Measurements from ENCODE around the gene ATRN. TPM values are rescaled to one million over a fixed set of nuclear protein-coding genes. Genes with fewer than 3 reads are reported as not detected.

ATRN gene
- total and polyA plus RNA-seq, 2 of the 8 experiments (the other 6 are each of a cell fraction or from before 2014, with no cell fraction given) = 12.0 to 17.4 TPM

GRCh38 chr20:3640259-3640658 lies 169.4 kb downstream of the ATRN start:
- FAIRE-seq (no peak), DNase-seq (ENCODE audit: low read depth in 1 of 2, low spot score in 2 of 2) (no peak)
- H3K18ac ChIP-seq (ENCODE audit: extremely low read depth, low read length) = no peak overlapping the region
- WGBS, 2 experiments (ENCODE audit: extremely low coverage in 1 of 2, insufficient coverage in 1 of 2, insufficient read length in 1 of 2, insufficient replicate concordance in 2 of 2, low coverage in 1 of 2, low lambda C conversion rate in 2 of 2, missing lambda C conversion rate in 1 of 2) = 72% methylated on average over 3 of the region's 3 CpGs; no CpG with 5 or more reads in 1 of the 2 experiments
- H3K23me2 ChIP-seq (ENCODE audit: low read depth, low read length) = no peaks in the 10 kb centered on the region
- no peak overlapping the region for H3K4me3 ChIP-seq (ENCODE audit: extremely low read depth in 1 of 4, insufficient read depth in 2 of 4, low read depth in 3 of 4, low read length in 4 of 4)
- POLR2A ChIA-PET (ENCODE audit: partially characterized antibody) = no interaction called here
- H3K4me2 ChIP-seq (ENCODE audit: insufficient read depth in 1 of 2, low read depth in 2 of 2, low read length in 2 of 2) = no peak overlapping the region
- no peak overlapping the region for H4K5ac ChIP-seq (ENCODE audit: insufficient read length, low read depth, low read length)
- no peak overlapping the region for H2BK5ac ChIP-seq (ENCODE audit: low read depth, low read length)
- H3K4ac ChIP-seq (replicated peaks; ENCODE audit: insufficient read length, low read depth, low read length) = no peak overlapping the region
- CTCF ChIA-PET (ENCODE audit: partially characterized antibody) = interaction anchor here (0.7 to 2.0 kb wide), 2 partner anchors 76 to 422 kb away, joined by 3 to 6 read pairs; no protein-coding TSS in a partner anchor
- no peaks in the 10 kb centered on the region; a peak in 1 of 7 replicates for H3K27me3 ChIP-seq (replicated peaks in 1 of 4; ENCODE audit: control insufficient read depth in 3 of 4, extremely low read depth in 1 of 4, insufficient read depth in 3 of 4, low read length in 3 of 4)
- no peaks in the 10 kb centered on the region for H3K36me3 ChIP-seq (ENCODE audit: control insufficient read depth in 2 of 4, insufficient read depth in 4 of 4, low read length in 3 of 4)
- H3K79me2 ChIP-seq (ENCODE audit: control insufficient read depth in 1 of 2, insufficient read depth in 2 of 2, low read length in 2 of 2) = no peaks in the 10 kb centered on the region
- no peak overlapping the region for H2BK15ac ChIP-seq (ENCODE audit: low read length)
- H3K27ac ChIP-seq (ENCODE audit: low read depth, low read length) = no peak overlapping the region
- no peak overlapping the region for H2AK5ac ChIP-seq (ENCODE audit: low read depth, low read length)
- no peaks in the 10 kb centered on the region for H3K4me1 ChIP-seq (replicated peaks in 1 of 4; ENCODE audit: control insufficient read depth in 3 of 4, insufficient read depth in 4 of 4, low read length in 3 of 4)
- no peak overlapping the region for H3K23ac ChIP-seq (ENCODE audit: insufficient read length)
- H3K9me3 ChIP-seq (ENCODE audit: insufficient read depth in 2 of 2, low read depth in 1 of 2, low read length in 1 of 2) = no peaks in the 10 kb centered on the region
- H3K79me1 ChIP-seq (ENCODE audit: low read depth, low read length) = no peaks in the 10 kb centered on the region
- no peaks in the 10 kb centered on the region for H4K20me1 ChIP-seq (replicated peaks in 1 of 2; ENCODE audit: control insufficient read depth in 1 of 2, insufficient read depth in 2 of 2, low read length in 2 of 2)
- H3K14ac ChIP-seq (ENCODE audit: insufficient read length) = no peak overlapping the region
- no peak overlapping the region for H4K8ac ChIP-seq (ENCODE audit: extremely low read depth, insufficient read depth, low read length)
- H2BK12ac ChIP-seq (ENCODE audit: low read depth, low read length) = no peak overlapping the region
- H3K56ac ChIP-seq (replicated peaks; ENCODE audit: insufficient read length, low read depth, low read length) = no peak overlapping the region
- TF ChIP-seq YY1 (IDR thresholded peaks at IDR 0.05; ENCODE audit: low read depth, low read length) = no peak
- TF ChIP-seq BRCA1 (IDR thresholded peaks at IDR 0.05; ENCODE audit: low read depth, low read length) = no peak
- no peak for TF ChIP-seq ZNF274 (IDR thresholded peaks at IDR 0.05; ENCODE audit: borderline replicate concordance, extremely low read depth, low read length)
- TF ChIP-seq NANOG (IDR thresholded peaks at IDR 0.05; ENCODE audit: insufficient read depth, low read depth, low read length, poor library complexity, severe bottlenecking) = no peak
- no peak for TF ChIP-seq FOSL1 (IDR thresholded peaks at IDR 0.05; ENCODE audit: insufficient read depth, low read depth, low read length)
- no peak for TF ChIP-seq GTF2F1 (IDR thresholded peaks at IDR 0.05; ENCODE audit: borderline replicate concordance, low read depth, low read length)
- TF ChIP-seq EP300 (IDR thresholded peaks at IDR 0.05; ENCODE audit: borderline replicate concordance in 1 of 2, low read depth in 2 of 2, low read length in 2 of 2) = no peak
- no peak for TF ChIP-seq CBX8 (IDR thresholded peaks at IDR 0.05; ENCODE audit: borderline replicate concordance, low read depth, low read length)
- TF ChIP-seq HDAC6 (IDR thresholded peaks at IDR 0.05; ENCODE audit: low read depth, low read length) = no peak
- no peak for TF ChIP-seq BCL11A (IDR thresholded peaks at IDR 0.05; ENCODE audit: low read depth in 2 of 2, low read length in 2 of 2)
- no peak for TF ChIP-seq MAX (IDR thresholded peaks at IDR 0.05)
- TF ChIP-seq EGR1 (IDR thresholded peaks at IDR 0.05; ENCODE audit: borderline replicate concordance, low read depth, low read length) = no peak
- TF ChIP-seq TCF12 (IDR thresholded peaks at IDR 0.05; ENCODE audit: low read depth, low read length) = no peak
- no peak overlapping the region for H2AFZ ChIP-seq (ENCODE audit: low read length)
- no peak overlapping the region for H3K9ac ChIP-seq (replicated peaks in 1 of 4; ENCODE audit: extremely low read depth in 1 of 4, low read depth in 3 of 4, low read length in 3 of 4)
- no peak overlapping the region for H2BK20ac ChIP-seq (ENCODE audit: low read length)
- no peak overlapping the region for H4K91ac ChIP-seq (replicated peaks; ENCODE audit: insufficient read length, low read length)
- H2BK120ac ChIP-seq (replicated peaks; ENCODE audit: low read depth, low read length) = no peak overlapping the region

Data from H1 (cell line).